Myocyte (in vitro differentiated cells): ENCODE results near the gene TIMM8A. TPM values are rescaled to one million over a fixed set of nuclear protein-coding genes. Genes with fewer than 3 reads are reported as not detected.
A peak's percentile ranks its signal among the peaks of the same experiment; 100 is the strongest.

ENCODE experiments used
- DNase-seq: peaks from one replicate; pipeline ENCODE4 v3.0.0-alpha.2; 2012; ENCODE audit warnings: low read depth
- polyA plus RNA-seq: library from polyadenylated mRNA; unstranded; fragments of >200 nt; gene quantifications from one replicate; pipeline ENCODE4 v1.2.1, GENCODE V29; 2012; ENCODE audit warnings: missing spikeins
- total RNA-seq: library from RNA; depleted of rRNA; stranded (reverse); fragments of >200 nt; gene quantifications from 2 replicates; pipeline ENCODE4 v1.2.3, GENCODE V29; 2014

TIMM8A gene
- total RNA-seq, result 10.7 and 13.8 TPM in 2 replicates
- 12.8 TPM for polyA plus RNA-seq

- DNase-seq, result peak; percentile 77
Measured at GRCh38 chrX:101348452-101349192, at the start of gene TIMM8A. TSS of gene TIMM8A (minus strand) at chrX:101348742. CDS start at chrX:101348664, 78 bp downstream.

GRCh38 chrX:101397779-101398178 is 49.2 kb upstream of the TIMM8A start:
- no peak for DNase-seq

- no peak for DNase-seq
Measured at GRCh38 chrX:101395789-101396188, 47.2 kb upstream of the TIMM8A start.

GRCh38 chrX:101394372-101394771 is 45.8 kb upstream of the TIMM8A start:
- no peak for DNase-seq

GRCh38 chrX:101393530-101394305 is 45.2 kb upstream of the TIMM8A start:
- no peak for DNase-seq

- DNase-seq, result no peak
Measured at GRCh38 chrX:101391831-101392230, 43.3 kb upstream of the TIMM8A start.

- DNase-seq, result peak; percentile 87
Measured at GRCh38 chrX:101390664-101391525, 42.4 kb upstream of the TIMM8A start, which contains the start of gene RPL36A. TSS of gene RPL36A (plus strand) at chrX:101391011. CDS start at chrX:101391044, 33 bp downstream.

- no peak for DNase-seq
Measured at GRCh38 chrX:101388604-101389003, 40.1 kb upstream of the TIMM8A start.

GRCh38 chrX:101386542-101386885 is 38.0 kb upstream of the TIMM8A start:
- no peak for DNase-seq

- no peak for DNase-seq
Measured at GRCh38 chrX:101385795-101386541, 37.4 kb upstream of the TIMM8A start, which contains the start of gene BTK. TSS of gene BTK (minus strand) at chrX:101386191. CDS start at chrX:101375284, 10,907 bp downstream.

- no peak for DNase-seq
Measured at GRCh38 chrX:101385026-101385684, 36.6 kb upstream of the TIMM8A start.

GRCh38 chrX:101383679-101384205 is 35.2 kb upstream of the TIMM8A start:
- DNase-seq, result no peak

GRCh38 chrX:101377547-101377946 is 29.0 kb upstream of the TIMM8A start:
- no peak for DNase-seq

GRCh38 chrX:101370888-101371504 is 22.5 kb upstream of the TIMM8A start:
- no peak for DNase-seq

- no peak for DNase-seq
Measured at GRCh38 chrX:101369687-101370086, 21.1 kb upstream of the TIMM8A start.

GRCh38 chrX:101368800-101369199 is 20.3 kb upstream of the TIMM8A start:
- DNase-seq, result no peak

GRCh38 chrX:101365301-101365795 is 16.8 kb upstream of the TIMM8A start:
- no peak for DNase-seq

- DNase-seq, result no peak
Measured at GRCh38 chrX:101362757-101363156, 14.2 kb upstream of the TIMM8A start.

GRCh38 chrX:101362116-101362515 is 13.6 kb upstream of the TIMM8A start:
- no peak for DNase-seq
